CD4-positive, alpha-beta T cell treated with Interleukin-6 at 100 ng/mL for 8 hours (primary cell): ENCODE results near the gene CCNYL1.

ENCODE experiments used
- DNase-seq: peaks from one replicate; pipeline ENCODE4 v3.0.0-alpha.2; 2020; ENCODE audit warnings: mixed read lengths, low spot score

Gene CCNYL1

DNA sequence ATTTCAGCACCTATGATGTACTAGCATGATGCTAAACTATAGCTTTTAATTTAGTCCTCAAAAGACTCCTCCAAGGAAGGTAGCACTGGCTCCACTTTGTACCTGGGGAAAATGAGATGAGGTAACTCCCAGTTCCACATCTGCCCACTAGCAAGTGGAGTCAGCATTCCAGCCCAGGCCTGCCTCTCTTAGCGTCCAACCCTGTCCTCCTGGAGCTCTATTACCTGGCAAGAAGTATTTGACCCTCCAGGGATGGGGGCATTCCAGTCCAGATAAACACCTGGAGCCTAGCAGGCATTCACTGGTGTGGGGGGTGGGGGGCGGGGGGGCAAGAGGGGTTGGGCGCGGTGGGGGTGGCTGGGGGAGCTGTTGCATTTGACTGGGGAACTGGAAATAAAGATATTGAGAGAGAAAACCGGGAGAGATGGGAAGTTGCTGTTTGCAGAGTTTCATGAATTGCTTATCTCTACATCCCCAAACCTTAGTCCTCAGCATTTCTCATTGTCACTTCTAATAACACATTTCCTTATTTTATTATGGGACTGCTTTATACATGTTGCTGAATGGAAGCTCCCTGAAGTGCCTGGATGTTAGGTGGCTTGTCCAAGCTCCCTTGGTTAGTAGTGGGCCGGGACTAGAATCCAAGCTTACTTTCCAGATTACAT, 80.3 kb downstream of the CCNYL1 start:
- DNase-seq = no peak

DNA sequence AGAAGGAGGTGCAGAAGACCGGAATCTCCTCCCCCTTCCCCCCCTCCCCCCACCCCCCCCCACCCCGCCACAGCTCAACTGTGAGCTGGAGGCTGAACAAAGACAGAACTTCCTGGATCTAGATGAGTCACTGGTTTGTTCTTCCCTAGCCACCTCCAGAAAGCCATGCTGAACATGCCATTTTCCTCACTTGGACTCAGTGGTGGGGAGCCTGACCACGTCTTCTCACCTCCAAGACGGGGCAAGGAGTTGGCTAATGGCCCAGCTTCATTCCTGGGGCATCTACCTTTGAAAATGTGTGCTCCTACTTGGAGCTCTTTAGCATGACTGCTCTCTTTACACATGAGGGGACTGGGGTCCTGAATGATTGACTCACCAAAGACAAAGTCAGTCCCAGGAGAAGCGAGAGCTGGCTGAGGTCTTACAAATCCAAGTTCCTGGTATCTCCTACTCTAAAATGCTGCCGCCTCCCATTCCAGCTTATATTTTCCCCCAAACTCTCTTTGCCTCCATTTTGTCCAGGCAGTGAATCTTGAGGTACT, 80.9 kb downstream of the CCNYL1 start:
- no peak for DNase-seq

GRCh38 chr2:207796585-207797350, 85.3 kb downstream of the CCNYL1 start:
- no peak for DNase-seq

DNA sequence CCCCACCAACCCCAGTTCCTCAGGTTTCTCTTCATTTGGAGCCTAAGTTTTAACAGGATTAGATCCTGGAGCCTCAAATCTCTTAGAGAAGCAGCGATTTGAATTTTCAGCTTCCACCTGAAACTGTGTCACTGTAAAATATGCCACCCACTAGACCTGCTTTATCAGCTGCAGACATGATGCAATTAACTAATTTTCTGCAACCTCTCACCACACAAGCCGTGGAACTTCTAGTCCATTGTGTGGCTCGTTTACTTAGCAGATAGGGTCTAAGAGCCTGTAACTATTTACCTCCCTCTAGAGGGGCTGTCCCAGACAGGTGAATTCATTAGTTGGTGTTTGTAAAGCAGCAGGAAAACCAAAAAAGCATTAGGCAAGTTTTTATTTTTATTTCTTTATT, 89.8 kb downstream of the CCNYL1 start:
- DNase-seq = no peak

GRCh38 chr2:207802650-207803049, 91.2 kb downstream of the CCNYL1 start:
- DNase-seq = no peak
